Activated CD4-positive, alpha-beta T cell treated with anti-CD3 and anti-CD28 coated beads, Interleukin-2, Interleukin-4, amounts not matched to agents 100 ng/mL and 50 ng/mL, durations not matched to agents 16 hours and 8 hours (primary cell): Measurements from ENCODE around the gene SKOR1.

Experiments
- DNase-seq: peaks from one replicate; pipeline ENCODE4 v3.0.0-alpha.2; 2020; ENCODE audit warnings: low spot score

Gene SKOR1, protein sequence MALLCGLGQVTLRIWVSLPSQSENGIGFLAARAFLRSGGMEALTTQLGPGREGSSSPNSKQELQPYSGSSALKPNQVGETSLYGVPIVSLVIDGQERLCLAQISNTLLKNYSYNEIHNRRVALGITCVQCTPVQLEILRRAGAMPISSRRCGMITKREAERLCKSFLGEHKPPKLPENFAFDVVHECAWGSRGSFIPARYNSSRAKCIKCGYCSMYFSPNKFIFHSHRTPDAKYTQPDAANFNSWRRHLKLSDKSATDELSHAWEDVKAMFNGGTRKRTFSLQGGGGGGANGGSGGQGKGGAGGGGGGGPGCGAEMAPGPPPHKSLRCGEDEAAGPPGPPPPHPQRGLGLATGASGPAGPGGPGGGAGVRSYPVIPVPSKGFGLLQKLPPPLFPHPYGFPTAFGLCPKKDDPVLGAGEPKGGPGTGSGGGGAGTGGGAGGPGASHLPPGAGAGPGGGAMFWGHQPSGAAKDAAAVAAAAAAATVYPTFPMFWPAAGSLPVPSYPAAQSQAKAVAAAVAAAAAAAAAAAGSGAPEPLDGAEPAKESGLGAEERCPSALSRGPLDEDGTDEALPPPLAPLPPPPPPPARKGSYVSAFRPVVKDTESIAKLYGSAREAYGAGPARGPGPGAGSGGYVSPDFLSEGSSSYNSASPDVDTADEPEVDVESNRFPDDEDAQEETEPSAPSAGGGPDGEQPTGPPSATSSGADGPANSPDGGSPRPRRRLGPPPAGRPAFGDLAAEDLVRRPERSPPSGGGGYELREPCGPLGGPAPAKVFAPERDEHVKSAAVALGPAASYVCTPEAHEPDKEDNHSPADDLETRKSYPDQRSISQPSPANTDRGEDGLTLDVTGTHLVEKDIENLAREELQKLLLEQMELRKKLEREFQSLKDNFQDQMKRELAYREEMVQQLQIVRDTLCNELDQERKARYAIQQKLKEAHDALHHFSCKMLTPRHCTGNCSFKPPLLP

DNA sequence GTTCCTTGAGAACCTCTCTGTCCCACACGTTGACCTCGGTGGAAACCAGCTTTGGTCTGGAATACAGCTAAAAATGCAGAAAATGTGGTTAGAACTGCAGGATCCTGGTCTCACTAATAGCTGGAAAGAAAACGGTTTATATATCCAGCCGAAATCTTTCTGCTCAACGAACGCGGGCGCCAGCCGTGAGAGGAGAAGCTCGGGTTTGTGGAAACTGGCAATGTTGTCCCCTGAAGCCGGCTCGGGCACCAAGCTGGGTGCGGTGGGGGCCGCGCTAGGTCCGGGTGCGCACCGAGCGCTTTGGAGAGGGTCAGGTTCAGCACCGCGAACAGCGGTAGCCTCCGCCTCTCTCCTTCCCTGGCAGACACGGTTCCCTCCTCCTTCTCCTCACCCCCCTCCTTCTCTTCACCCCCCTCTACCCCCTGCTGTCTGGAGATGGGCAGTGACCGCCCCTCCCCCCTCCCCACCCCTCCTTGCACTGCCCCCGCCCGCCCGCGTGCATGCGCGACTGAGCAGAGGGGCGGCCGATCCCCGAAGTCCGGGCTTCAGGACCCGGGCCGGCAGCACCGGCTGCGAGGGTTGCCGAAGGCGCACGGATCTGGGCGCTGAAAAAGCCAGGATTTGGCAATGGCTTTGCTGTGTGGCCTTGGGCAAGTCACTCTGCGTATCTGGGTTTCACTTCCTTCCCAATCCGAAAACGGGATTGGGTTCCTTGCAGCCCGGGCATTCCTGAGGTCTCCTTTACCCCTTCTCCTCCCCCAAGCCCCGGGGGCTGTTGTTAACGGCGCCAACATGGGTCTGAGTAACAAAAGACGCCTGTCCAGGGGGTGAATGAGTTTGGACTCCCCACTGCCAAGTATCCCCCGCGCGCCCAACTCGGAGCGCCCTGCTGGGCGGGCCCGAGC lies at the start of gene SKOR1:
SKOR1 (plus strand) TSS at position 534 of the 905 bp plus-strand sequence; CDS start at position 628, 94 bp downstream.
- no peak for DNase-seq

DNA sequence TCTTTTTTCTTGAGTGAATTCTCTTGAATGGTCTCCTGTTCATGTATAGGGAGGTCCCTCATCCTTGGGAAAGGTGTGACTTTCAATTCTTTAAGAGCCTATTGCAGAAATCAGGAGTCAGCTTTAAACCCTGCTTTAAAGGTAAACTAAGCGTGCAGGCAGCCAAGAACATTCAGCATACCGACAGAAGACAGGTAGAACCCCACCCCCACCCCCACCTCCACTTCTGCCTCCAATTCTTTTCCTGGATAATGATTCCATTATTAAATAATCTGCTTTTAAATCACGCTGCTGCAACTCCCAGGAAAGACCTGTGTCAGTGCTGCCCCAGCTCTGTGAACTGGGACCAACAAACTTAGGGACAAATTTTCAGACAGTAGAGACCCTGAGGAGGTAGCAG lies 49.3 kb upstream of the SKOR1 start:
- DNase-seq = no peak

DNA sequence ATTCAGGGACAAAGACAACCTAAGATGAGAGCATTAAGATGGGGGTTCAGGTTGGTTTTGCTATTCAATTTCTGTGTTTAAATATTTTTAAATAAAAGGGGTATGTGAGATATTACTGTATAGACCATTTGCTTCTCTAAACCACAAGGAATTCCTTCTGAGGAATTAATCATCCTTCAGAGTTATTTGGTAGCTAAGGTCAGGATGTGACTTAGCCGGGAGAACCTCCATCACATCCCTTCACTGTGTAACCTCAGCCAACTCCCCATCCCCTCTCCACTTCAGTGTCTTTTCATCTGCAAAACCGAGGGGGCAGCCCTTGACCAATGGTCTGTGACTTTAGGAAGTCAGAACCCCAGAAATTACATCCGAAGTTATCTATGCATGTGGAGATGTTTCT lies 48.7 kb upstream of the SKOR1 start:
- DNase-seq = no peak

DNA sequence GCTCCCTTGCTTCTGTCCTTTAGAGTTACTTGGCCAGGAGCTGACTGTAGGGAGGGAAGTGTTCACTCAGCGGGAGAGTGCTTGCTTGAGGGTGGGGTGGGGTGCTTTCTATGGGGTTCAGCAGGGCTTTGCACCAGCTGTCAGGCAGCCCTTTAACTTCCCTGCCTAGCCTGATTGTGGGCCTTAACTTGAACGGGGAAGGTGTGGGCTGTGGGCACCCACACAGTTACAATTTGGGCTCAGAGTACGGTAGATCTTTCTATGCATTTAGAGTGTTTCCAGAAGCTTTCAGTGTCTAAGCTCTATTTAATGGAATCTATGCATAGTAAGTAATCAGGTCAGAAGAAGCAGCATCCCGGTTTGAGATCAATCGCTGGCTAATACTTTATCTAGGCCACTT lies 48.2 kb upstream of the SKOR1 start:
- DNase-seq = no peak

DNA sequence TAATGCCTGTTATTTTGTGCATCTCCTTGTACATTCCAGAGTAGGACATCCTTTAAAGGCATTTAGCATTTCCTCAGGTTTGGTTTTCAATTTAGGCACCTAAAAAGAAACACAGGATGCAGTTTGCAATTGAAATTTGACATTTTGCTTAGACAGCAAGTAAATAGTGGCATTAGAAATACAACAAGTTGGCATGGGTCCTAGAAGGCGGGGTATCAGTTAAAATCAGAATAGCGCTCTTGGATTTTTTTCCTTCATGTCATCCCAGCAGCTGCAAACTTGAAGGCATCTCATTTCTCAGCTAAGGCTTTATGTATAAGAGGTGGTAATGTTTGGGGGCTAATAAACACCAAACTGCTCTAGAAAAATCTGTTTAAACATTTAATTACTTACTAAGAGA lies 47.5 kb upstream of the SKOR1 start:
- DNase-seq = no peak

DNA sequence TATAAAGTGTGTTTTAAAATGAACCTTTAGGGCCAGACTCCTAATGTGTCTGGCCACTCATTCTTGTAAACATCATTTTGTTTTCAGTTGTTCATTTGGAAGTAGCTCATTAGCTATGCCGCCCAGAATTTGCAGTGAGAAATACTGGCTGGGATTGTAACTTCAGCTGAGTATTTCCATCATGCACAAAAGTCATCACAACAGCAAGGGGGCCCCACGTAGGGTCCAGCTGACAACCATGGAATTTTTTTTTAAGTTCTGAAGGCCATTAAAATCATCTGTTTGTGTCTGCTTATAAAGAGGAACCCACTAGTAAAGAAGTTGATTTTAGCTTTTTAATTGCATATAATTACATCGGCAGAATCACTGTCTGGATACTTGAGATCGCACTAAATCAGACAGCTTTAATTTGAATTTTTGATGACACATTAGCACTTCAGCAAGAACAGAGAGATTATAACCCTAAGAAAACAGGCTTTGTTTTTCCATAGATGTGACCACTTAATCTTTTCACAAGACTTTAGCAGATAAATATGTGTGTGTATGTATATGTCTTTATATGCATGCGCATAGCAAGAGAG lies 46.3 kb upstream of the SKOR1 start:
- DNase-seq = no peak

DNA sequence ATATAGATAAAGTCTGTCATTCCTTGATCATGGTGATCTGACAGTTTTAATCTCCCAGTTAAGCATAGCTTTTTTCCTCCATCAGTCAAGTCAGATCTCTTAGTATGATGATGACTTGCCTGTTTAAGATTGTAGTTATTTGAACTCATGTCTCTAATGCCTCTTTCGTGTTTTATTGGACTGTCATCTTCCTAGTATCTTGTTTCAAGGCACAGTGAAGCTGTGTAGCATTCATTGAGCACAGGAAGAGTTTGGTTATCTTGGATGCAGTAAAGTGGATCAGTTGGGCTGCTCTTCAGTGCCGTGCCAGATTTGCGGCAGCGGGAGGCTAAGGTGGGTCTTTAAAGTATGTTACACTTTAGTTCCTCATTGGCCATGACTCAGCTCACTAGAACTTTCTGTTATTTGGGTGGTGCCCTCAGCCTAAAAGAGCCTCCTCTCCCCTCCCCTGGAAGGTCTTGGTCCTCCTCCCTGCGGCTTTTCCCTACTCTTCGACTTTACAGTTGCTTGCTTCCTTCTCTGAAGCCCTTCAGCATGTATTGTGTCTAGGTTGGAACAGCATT lies 45.7 kb upstream of the SKOR1 start:
- no peak for DNase-seq

DNA sequence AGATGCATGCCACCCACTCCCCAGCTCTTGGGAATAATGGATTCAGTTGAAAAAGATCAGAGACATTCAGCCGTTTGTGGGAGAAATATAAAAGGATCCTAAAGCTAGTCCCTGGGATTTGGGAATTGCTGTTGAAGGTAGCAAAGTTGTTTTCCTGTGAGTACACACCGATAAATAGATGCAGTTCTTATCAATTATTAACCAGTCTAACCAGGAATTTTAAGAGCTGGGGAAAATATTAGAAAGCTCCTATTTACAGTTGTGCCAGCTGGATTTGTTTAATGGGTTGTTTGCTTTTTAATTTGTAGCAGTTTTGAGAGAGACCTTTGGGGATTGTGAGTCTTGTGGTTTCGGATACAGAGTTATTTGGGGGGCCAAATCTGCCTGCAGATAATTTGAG lies 44.2 kb upstream of the SKOR1 start:
- DNase-seq = no peak

DNA sequence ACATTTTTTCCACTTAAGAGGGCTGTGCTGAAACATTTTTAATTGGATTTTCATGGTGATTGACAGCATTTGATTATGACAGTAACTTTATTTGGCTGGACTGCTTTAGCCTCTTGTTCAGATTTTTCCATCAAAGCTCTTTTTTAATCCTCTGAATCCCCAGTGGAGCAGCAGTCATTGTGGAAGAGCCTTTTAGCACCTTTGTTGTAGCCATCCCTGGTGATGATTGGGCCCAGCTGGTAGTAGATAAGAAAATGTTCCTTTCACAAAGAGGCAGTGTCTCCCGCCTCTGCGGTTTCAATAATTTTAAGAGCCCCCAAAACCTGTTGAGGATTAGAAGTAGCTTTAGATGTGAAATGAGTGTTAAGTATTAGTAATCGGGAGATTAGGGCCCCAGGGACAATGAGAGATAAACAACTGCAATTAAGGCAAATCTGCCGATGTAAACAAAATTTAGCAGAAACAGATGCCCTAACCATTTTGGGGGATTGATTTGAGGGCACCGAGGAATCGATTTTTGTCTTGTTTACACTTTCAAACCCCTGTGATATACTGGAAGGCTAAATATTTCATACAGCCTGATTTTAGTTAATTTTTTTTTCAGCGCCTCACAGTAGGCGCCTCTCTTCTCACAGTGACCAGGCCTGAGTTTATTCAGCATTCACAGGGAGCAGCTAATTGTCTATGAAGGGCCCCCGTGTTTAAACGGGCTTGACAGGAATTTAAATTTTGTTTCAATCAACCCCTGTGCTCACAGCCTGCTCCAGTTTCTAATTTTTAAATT lies 43.2 kb upstream of the SKOR1 start:
- DNase-seq = no peak

DNA sequence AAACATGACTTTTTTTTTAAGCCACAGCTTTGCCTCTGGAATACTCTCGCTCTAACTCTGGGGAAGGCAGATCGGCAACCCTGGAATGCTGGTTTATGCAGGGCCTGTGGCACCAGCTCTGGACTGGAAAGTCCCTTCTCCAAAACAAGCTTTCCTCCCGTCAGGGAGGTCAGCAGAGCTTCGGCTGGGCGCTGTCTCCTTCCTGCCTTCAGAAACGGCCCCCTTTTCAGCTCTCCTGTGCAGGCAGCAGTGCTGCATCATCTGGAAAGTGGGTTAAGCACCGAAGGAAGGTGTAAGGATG lies 42.7 kb upstream of the SKOR1 start:
- DNase-seq = no peak

DNA sequence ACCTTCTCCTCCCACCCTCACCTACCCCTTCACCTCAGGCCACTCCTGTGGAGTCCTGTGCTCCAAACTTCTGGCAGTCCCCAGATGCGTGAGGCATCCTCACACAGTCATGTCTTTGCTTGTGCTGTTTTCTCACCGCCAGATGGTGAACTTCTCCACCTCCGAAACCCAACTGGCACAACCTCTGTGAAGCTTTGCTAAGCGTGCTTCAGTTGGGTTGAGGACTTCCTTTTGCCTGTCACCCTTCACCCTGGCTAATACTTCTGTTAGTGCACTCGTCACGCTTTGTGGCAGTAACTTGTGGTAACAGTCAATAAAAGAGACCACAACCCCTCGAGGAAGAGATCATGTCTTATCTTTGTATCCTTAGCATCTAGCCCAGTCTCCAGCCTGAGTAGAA lies 42.0 kb upstream of the SKOR1 start:
- peak; percentile 41 for DNase-seq

DNA sequence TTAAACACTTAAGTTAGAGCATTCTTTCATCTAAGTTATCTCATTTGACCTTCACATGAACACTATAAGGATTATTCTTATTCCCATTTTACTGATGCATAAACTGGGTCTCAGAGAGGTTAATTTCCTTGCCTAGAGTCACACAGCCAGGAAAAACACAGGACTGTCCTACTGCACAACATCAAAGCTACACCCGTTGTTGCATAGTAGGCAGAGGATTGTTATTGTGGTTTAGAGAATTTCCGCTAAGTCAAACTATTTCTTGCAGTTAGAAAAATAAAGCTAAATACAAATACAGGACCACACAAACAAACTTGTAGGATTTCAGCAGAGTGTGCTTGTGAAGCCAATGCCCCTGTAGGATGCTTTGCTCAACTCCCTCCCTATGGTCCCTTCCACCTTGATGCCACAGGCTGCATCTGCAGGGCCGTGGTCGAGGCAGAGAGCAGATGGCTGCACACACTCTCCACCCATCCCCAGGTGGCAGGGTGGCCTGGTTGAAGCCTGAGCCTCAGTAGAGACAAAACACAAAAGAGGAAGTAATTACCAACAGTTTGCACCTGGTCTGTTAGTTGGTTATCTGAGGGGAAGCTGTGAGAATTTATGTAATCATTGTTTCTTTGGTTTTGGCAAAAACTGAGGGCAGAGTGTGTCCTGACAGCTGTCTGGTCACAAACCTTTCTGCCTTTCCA lies 41.1 kb upstream of the SKOR1 start:
- DNase-seq = no peak

DNA sequence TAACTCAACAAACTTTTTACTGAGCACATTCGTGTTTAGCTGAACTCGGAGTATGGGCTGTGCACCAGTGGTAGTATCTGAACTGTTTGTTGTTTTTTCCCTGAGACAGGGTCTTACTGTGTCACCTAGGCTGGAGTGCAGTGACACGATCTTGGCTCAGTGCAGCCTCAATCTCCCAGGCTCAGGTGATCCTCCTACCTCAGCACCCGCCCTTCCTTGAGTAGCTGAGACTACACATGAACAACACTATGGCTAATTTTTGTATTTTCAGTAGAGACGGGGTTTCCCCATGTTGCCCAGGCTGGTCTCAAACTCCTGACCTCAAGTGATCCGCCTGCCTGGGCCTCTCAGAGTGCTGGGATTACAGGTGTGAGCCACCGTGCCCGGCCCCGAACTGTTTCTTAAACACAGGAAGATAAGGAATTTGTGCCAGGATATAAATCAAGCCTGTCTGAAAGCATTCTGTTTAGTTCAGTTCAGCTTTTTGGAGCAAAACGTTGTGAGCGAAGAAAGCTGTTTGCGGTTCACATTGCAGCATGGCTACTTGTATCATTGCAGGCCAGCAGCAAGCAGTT lies 40.4 kb upstream of the SKOR1 start:
- DNase-seq = no peak

DNA sequence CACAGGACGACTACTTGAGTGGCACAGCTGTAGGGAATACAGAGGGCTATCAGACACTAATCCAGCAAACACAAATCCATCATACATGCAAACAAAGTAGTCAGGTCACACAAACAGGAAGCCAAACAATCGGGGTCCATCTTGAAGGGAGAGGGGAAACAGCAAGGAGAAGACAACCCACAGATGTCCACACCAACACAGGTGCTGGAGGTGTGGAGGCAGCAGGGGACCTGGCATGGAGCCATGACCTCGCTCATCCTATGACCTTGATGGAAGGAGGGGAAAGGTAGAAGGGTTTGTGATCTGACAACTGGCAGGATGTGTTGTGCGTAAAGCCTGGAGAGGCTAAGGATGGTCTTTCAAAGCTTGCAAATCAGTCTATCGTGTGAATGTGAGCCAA lies 39.9 kb upstream of the SKOR1 start:
- DNase-seq = no peak

DNA sequence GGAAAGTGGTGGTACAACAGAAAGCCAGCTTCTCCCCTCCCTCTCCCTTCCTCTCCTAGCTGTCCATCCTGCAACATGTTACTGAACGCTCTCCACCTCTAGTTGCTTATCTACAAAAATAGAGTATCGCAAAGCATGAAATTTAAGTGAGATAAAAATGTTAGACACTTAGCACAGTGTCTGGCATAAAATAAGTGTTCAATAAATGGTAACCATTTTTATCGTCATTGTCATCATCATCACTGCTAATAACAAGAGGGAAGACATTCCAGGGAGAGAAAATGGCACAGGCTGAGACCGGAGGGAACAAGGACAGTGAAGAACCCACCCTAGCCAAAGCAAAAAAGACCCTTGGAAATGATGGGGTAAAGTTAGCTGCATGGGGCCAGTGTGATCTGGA lies 38.7 kb upstream of the SKOR1 start:
- DNase-seq = no peak

DNA sequence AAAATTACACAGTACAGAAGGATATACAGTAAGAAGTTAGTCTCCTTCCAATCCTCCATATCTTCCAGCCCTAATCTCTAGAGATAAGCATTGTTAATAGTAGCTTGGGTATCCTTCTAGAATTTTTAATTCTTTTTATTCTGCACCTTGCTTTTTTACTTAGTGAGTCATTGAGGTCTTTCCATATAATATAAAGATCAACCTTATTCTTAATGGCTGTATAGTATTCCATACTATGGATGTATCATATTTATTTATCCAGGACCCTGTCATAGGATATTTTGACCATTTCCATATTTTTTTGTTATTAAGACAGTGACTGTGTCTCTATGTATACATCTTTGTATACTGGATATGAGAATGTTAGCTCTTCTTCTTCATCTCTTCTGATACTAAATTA lies 36.3 kb upstream of the SKOR1 start:
- no peak for DNase-seq

DNA sequence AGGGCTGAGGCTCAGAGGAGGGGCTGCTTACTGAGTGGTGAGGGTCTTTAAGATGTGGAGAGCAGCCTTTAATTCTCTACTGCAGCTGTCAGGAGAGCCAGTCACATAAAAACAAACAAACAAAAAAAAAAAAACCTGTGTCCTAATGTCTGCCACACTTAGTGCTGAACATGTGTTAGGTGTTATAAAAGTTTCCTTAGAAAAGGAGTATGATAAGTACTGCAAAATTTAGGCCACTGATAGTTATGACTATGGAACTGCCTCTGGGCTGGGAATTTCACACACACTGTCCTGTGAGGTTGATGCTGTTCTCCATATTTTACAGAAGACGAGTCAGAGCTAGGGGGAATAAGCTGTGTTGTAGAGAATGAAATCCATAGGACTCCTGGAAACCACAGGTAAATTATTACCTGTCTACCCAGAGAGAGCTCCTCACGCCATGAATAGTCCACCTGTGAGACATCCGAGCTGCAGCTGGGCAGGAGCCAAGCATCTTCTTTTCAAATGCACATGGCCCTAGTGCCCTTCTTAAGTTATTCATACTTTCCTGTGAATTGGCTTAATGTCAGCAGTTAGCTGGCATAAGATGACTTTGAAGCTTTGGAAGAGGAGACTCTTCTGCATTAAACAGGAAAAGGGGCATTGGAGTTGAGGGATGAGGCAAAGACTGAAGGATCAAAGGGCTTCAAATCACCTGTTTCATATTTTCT lies 34.5 kb upstream of the SKOR1 start:
- DNase-seq = no peak

DNA sequence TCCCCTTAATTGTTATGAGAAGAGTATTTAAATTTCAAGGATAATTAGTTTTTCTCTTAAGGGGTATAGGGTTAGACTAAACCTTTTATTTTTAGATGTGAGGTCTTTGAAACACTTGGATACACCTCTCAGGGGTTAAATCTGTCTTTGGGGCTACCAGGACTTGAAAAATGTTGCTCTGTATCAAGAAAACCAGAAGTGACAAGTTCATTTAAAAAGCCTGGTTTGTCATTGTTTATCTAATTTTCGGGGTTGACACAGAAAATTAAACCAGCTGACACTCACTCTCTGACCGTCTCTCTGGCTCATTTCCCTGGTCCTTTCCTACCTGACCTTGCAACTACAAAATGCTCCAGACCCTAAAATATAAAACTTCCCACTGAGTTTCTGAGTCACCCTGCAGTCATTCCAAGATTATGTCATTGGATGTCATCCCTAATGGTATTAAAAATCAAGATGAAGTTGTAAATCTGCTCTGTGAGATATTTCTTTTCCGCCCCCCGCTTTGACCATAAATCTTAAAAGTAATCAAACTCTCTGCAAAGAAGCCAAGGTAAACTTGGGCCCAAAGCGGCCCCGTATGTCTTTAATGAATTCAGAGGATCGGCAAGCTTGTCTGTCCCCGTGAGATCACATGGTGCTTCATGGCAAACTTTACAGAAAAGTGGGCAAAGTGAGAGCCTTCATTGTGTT lies 32.9 kb upstream of the SKOR1 start:
- no peak for DNase-seq
